DLD1 (cell line): ENCODE data around the gene KCNT2.

Experiments used
- in situ Hi-C: cut with HindIII; loops from 2 replicates; pipeline ENCODE4 v1.10.0; 2017; ENCODE audit warnings: low sequenced_read_pairs

Gene KCNT2

GRCh38 chr1:196401891-196402290, 206.3 kb downstream of the KCNT2 start:
- in situ Hi-C loops: no loop called here

- in situ Hi-C loops: no loop called here
These were observed 206.8 kb downstream of the KCNT2 start for GRCh38 chr1:196401452-196401833.

DNA sequence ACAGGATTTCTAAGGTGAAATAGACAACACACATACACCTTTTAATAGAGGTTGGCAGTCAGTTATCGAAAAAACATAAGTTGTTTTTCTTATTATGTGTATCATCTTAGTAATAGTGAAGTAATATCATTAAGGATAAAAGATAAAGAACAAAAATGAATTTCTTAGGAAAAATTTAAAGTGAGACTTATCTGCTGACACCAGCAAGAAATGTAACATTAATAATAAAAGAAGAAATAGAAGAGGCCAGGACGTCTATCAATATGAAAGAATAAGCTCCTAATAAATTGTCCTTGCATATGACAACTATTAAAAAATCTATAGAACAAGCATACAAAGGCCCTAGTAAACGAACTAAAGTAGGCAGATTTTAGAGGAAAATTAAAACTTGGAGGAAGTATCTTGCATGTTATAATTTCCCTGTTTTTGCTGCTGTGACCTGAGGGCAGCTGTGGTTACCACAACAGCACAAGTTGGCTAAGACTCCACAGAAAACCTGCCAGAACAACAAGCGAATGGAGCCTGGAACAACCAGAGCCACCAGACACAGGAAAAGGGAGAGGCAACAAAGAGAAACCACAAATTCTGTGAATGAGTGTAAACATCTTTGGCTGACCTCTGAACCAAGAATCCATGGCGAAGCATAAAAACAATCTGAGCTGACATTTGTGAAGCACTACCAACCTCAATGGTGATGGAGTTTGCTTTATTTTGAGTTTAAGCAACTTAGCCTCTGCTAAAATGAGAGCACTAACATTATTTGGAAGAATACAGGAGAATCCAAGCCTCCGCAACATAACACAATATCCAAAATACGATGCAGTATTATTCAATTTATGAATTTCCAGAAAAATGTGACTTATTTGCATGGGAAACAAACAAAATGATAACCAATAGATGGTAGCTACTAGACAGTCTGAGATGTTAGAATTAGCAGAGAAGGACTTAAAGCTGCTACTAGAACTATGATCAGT, 207.5 kb downstream of the KCNT2 start:
- in situ Hi-C loops: no loop called here

DNA sequence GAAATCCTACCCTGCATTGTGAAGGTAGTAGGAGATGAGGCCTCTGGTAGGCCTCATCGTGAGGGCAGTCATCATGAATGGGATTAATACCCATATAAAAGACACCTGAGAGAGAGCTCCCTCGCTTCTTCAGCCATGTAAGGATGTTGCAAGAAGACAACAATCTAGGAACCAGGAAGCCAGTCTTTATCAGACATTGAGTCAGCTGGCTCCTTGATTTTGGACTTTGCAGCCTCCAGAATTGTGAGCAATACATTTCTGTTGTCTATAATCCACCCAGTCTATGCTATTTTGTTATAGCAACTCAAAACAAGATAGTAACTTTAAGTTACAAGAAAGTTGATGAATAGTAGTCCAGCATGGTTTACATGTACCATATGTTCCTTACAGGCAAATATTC, 208.5 kb downstream of the KCNT2 start:
- in situ Hi-C loops: no loop called here

DNA sequence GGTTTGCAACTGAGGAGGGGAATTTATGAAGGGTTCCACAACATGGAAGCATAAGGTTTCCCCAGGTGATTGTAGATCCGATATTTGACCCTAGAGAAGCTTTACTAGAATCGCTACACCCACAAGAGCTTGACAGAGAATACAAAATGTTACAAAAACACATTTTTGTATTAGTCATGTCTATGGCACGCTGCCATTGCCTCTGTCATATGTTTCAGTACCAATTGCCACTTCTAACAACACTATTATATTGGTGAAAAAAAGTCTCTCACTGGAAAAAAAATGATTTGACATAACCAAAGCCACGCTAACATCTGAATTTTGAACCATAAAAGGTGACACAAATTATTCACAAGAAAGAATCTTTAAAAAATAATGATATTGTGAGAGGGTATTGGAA, 214.5 kb downstream of the KCNT2 start:
- in situ Hi-C loops: no loop called here

- in situ Hi-C loops: no loop called here
These were observed 215.0 kb downstream of the KCNT2 start for GRCh38 chr1:196393282-196393681.

- in situ Hi-C loops: no loop called here
These were observed 220.5 kb downstream of the KCNT2 start for GRCh38 chr1:196387766-196388165.

- in situ Hi-C loops: no loop called here
These were observed 223.1 kb downstream of the KCNT2 start for GRCh38 chr1:196385109-196385508.

GRCh38 chr1:196382383-196382782, 225.9 kb downstream of the KCNT2 start:
- in situ Hi-C loops: no loop called here

GRCh38 chr1:196381544-196381943, 226.7 kb downstream of the KCNT2 start:
- in situ Hi-C loops: no loop called here

DNA sequence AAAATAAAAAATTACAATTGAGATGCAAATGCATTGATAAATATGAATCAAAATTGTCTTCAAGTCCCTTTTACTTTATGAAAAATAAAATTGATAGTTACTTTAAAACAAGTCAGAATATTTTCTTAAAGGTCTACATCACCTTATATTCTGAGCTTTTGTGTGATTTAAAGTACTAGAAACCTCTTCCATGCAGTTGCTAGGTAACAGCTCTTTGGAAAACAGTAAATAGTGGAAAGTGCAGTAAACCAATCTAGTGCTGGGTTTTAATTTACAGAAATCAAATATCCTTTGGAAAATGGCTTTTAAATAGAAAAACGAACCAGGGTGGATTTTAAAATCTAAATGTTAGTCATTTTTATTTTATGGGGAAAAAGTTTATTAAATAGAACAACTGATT, 227.9 kb downstream of the KCNT2 start:
- in situ Hi-C loops: no loop called here

- in situ Hi-C loops: no loop called here
These were observed 230.4 kb downstream of the KCNT2 start for GRCh38 chr1:196377811-196378210.

DNA sequence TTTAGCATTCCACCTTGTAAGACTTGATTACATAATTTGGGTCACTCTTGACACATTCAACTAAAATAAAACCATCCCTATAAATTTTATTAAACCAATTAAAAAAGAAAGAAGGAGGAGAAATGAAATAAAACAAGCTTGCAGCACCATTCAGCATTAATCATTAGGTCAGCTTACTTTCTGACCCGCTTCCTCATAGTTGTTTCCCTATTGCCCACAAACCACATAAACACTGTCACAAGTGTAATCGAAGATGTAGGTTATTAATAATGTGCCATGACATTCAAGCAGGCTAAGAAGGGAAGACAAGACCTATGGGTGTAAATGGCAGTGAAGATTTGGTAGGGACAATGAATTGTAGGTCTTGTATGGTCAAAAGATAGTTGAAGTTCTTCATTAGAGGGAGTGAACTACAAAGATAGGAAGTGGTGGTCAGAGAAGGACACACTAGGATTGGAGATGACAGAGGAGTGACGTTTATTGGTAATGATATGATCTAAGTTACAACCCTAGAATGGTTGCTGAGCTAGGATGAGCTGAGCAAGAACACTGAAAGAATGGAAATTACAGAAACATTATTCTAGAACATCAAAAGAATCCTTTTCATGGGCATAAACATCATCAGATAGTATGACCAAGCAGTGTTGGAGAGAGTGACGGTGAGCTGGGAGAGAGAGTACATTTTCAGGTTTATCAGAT, 231.5 kb downstream of the KCNT2 start:
- in situ Hi-C loops: no loop called here

DNA sequence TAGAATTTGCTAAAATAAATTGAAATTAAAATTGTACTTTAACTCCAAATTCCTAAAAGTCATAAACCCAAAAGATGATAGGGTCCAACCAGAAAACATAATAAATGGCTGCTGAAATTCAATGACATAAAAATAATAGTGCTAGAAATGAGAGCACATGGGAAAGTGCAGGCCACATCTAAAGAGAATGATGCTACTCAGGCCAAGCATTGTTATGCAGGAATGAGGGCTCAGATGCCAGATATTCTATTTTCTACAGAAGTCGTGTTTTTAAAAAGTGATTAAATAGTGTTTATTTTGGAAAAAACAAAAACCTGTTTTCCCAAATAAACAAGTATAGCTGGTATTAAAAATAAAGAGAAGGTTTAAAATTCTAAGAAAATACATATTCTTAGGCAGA, 234.4 kb downstream of the KCNT2 start:
- in situ Hi-C loops: no loop called here

GRCh38 chr1:196372896-196373536, 235.2 kb downstream of the KCNT2 start:
- in situ Hi-C loops: no loop called here

DNA sequence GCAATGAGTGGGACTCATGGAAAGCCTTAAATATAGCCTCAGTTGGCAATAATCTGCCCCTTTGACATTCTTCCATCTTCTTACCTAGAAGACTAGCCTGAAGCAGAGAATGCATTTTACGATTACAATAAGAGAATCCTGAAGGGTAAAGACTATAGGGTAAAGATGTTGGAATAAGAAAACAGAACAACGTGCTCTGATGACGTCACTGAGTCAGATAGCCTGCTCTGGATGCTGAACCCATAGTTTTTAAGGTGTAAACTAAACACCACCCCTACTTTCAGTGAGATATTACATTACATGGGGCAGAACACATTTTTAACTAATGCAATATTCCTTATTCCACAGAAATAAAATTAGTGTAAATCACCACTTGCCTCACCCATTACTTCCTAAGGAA, 240.4 kb downstream of the KCNT2 start:
- in situ Hi-C loops: no loop called here

- in situ Hi-C loops: no loop called here
These were observed 241.3 kb downstream of the KCNT2 start for GRCh38 chr1:196366817-196367495.

DNA sequence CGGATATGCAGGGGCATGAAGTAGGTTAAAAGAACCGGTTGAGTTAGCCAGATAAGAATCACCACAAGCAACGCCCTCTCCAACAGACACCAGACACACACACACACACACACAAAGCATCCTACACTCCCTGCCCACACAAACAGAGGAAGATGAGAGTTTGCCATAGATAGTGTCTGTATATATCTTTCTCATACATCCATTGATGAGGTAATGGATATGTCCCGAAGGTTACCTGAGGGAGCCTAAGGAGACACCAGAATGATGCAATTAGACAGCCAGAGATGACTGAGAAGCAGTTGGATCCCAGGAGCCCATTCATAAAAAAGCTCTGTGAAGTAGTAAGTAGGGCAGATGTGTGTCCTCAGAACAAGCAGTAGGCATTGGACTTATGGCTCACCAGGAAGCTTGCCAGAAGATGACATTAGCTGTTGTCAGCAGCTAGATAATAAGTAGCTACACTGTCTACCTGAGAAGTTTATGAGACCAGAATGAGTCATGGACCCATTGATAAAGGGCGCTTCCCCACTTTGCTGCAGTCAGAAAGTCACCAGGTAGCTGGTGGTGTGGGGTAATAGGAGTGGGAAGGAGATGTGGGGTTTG, 247.0 kb downstream of the KCNT2 start:
- in situ Hi-C loops: no loop called here

GRCh38 chr1:196357913-196358312, 250.3 kb downstream of the KCNT2 start:
- in situ Hi-C loops: no loop called here

- in situ Hi-C loops: no loop called here
These were observed 252.9 kb downstream of the KCNT2 start for GRCh38 chr1:196355206-196355786.
